Neural progenitor cell (in vitro differentiated cells): ENCODE data around the gene SLC35B4. TPM values are rescaled to one million over a fixed set of nuclear protein-coding genes. Genes with fewer than 3 reads are reported as not detected.

Source experiments
- DNase-seq: peaks from one replicate; pipeline ENCODE4 v3.0.0-alpha.2; 2016; ENCODE audit warnings: low spot score
- H2AFZ ChIP-seq: fragments of 200-600 bp; sonication (generic); replicated peaks from 2 replicates; pipeline ENCODE4 v1.6.1; 2016; ENCODE audit warnings: antibody characterized with exemption
- H3F3A ChIP-seq: fragments of 200-600 bp; sonication (generic); 2 replicates; pipeline ENCODE4 v1.6.1; 2016; ENCODE audit warnings: antibody characterized with exemption, low read depth
- H3K27ac ChIP-seq: fragments of 200-600 bp; sonication (generic); 2 replicates; pipeline ENCODE4 v1.5.1; 2016; ENCODE audit warnings: mild to moderate bottlenecking
- H3K27me3 ChIP-seq: fragments of 200-600 bp; sonication (generic); 2 replicates; pipeline ENCODE4 v1.6.1; 2016; ENCODE audit warnings: mild to moderate bottlenecking, moderate library complexity
- H3K36me3 ChIP-seq: fragments of 200-600 bp; sonication (generic); 2 replicates; pipeline ENCODE4 v1.5.1; 2016
- H3K4me1 ChIP-seq: fragments of 200-600 bp; sonication (generic); 2 replicates; pipeline ENCODE4 v1.6.1; 2016; ENCODE audit warnings: mixed run types
- H3K4me2 ChIP-seq: fragments of 200-600 bp; sonication (generic); 2 replicates; pipeline ENCODE4 v1.6.1; 2016
- H3K4me3 ChIP-seq: fragments of 200-600 bp; sonication (generic); 2 replicates; pipeline ENCODE4 v1.5.1; 2016
- H3K79me2 ChIP-seq: fragments of 200-600 bp; sonication (generic); 2 replicates; pipeline ENCODE4 v1.6.1; 2016; ENCODE audit warnings: low read depth
- H3K9ac ChIP-seq: fragments of 200-600 bp; sonication (generic); 2 replicates; pipeline ENCODE4 v1.6.1; 2016
- H3K9me3 ChIP-seq: fragments of 200-600 bp; sonication (generic); 2 replicates; pipeline ENCODE4 v1.5.1; 2016; ENCODE audit warnings: low read depth
- H4K20me1 ChIP-seq: fragments of 200-600 bp; sonication (generic); 2 replicates; pipeline ENCODE4 v1.6.1; 2016; ENCODE audit warnings: low read depth
- H3K27ac Mint-ChIP-seq: 3 replicates; pipeline ENCODE4 v1.8.0; 2021; ENCODE audit warnings: mixed read lengths
- H3K27me3 Mint-ChIP-seq: 2 replicates; pipeline ENCODE4 v1.8.0; 2022; ENCODE audit warnings: low read depth, mild to moderate bottlenecking, inconsistent platforms, moderate library complexity, mixed read lengths; ENCODE audit not compliant: insufficient read depth
- H3K36me3 Mint-ChIP-seq: 3 replicates; pipeline ENCODE4 v1.8.0; 2021; ENCODE audit warnings: mixed read lengths
- H3K4me1 Mint-ChIP-seq: 3 replicates; pipeline ENCODE4 v1.8.0; 2021; ENCODE audit warnings: mixed read lengths
- H3K4me3 Mint-ChIP-seq: 3 replicates; pipeline ENCODE4 v1.8.0; 2021; ENCODE audit warnings: mild to moderate bottlenecking, moderate library complexity, mixed read lengths
- H3K9me3 Mint-ChIP-seq: 3 replicates; pipeline ENCODE4 v1.8.0; 2020; ENCODE audit warnings: mixed read lengths
- CTCF ChIP-seq: fragments of 200-600 bp; sonication (generic); IDR thresholded peaks from 2 replicates; pipeline ENCODE4 v1.5.1; 2017; ENCODE audit warnings: antibody characterized with exemption, mild to moderate bottlenecking
- EZH2 ChIP-seq: fragments of 200-600 bp; sonication (generic); IDR thresholded peaks from 2 replicates; pipeline ENCODE4 v1.6.1; 2017; ENCODE audit warnings: antibody characterized with exemption, mild to moderate bottlenecking, moderate library complexity
- EZH2phosphoT487 ChIP-seq: fragments of 200-600 bp; sonication (generic); IDR thresholded peaks from 2 replicates; pipeline ENCODE4 v1.6.1; 2017; ENCODE audit warnings: antibody characterized with exemption
- total RNA-seq: library from RNA; depleted of rRNA; stranded (reverse); fragments of >200 nt; gene quantifications from 2 replicates; pipeline ENCODE4 v1.2.3, GENCODE V29; 2015; ENCODE audit warnings: low replicate concordance

Gene SLC35B4
- total RNA-seq, 1 donor from 2014 or later = 32.0 TPM

DNA sequence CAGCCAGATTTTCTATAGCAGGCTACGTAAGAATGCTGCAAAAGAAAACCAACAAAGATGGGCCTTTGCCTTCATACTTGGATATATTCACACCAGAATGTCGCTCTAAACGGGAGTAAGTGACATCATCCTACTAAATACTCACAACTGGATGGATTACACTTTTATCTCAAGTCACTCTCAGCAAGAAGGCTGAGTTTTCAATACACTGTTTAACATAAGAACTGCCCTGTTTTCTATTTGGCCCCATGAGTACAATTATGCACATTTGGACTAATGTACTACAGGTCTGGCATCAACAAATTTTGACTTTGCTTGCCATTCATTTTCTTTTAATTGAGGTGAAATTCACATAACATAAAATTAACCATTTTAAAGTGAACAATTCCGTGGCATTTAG, 8.2 kb downstream of the SLC35B4 start:
- H3K4me1 Mint-ChIP-seq = no peaks in the 10 kb centered on the region
- no peak overlapping the region for H3K4me2 ChIP-seq
- no peak overlapping the region for H3K27ac Mint-ChIP-seq
- H3K9ac ChIP-seq = no peak overlapping the region
- peaks cover 4% of the 10 kb centered on the region for H4K20me1 ChIP-seq
- no peak overlapping the region for H2AFZ ChIP-seq
- no peaks in the 10 kb centered on the region for H3K27me3 Mint-ChIP-seq
- no peak overlapping the region for H3K4me3 ChIP-seq
- H3K9me3 Mint-ChIP-seq = no peaks in the 10 kb centered on the region
- peaks cover 12% of the 10 kb centered on the region for H3K79me2 ChIP-seq
- TF ChIP-seq CTCF = no peak
- no peak for TF ChIP-seq EZH2
- no peak for TF ChIP-seq EZH2phosphoT487
- H3K4me1 ChIP-seq = no peaks in the 10 kb centered on the region
- peaks cover 8% of the 10 kb centered on the region for H3K36me3 ChIP-seq
- H3K4me3 Mint-ChIP-seq = no peak overlapping the region
- no peak for DNase-seq
- no peak overlapping the region for H3K27ac ChIP-seq
- H3K27me3 ChIP-seq = no peaks in the 10 kb centered on the region
- no peaks in the 10 kb centered on the region for H3K9me3 ChIP-seq
- no peaks in the 10 kb centered on the region for H3F3A ChIP-seq
- peaks cover 15% of the 10 kb centered on the region for H3K36me3 Mint-ChIP-seq

- H3K27ac ChIP-seq = no peak overlapping the region
- H3K4me2 ChIP-seq = no peak overlapping the region
- DNase-seq = no peak
- peaks cover 6% of the 10 kb centered on the region for H3K79me2 ChIP-seq
- H4K20me1 ChIP-seq = peaks cover 4% of the 10 kb centered on the region
- Mint-ChIP-seq H3K4me3 (no peak overlapping the region), H3K27ac (no peak overlapping the region), H3K4me1 (no peaks in the 10 kb centered on the region), H3K9me3 (no peaks in the 10 kb centered on the region), H3K27me3 (no peaks in the 10 kb centered on the region), H3K36me3 (peaks cover 14% of the 10 kb centered on the region)
- H3K27me3 ChIP-seq = no peaks in the 10 kb centered on the region
- no peaks in the 10 kb centered on the region for H3K9me3 ChIP-seq
- TF ChIP-seq EZH2phosphoT487 (no peak), CTCF (no peak), EZH2 (no peak)
- no peak overlapping the region for H3K9ac ChIP-seq
- no peak overlapping the region for H3K4me3 ChIP-seq
- H3F3A ChIP-seq = no peaks in the 10 kb centered on the region
- no peak overlapping the region for H2AFZ ChIP-seq
- H3K36me3 ChIP-seq = peaks cover 8% of the 10 kb centered on the region
- H3K4me1 ChIP-seq = no peaks in the 10 kb centered on the region
These were observed 9.4 kb downstream of the SLC35B4 start for GRCh38 chr7:134307320-134307719.

GRCh38 chr7:134302120-134302519, 14.6 kb downstream of the SLC35B4 start:
- Histone ChIP-seq H3K4me3 (no peak overlapping the region), H3K27me3 (no peaks in the 10 kb centered on the region), H3K27ac (no peak overlapping the region), H3K36me3 (peaks cover 28% of the 10 kb centered on the region), H2AFZ (no peak overlapping the region), H3K4me2 (no peak overlapping the region), H4K20me1 (no peaks in the 10 kb centered on the region), H3F3A (no peaks in the 10 kb centered on the region), H3K4me1 (no peaks in the 10 kb centered on the region), H3K79me2 (no peaks in the 10 kb centered on the region), H3K9ac (no peak overlapping the region), H3K9me3 (no peaks in the 10 kb centered on the region)
- no peak overlapping the region for H3K4me3 Mint-ChIP-seq
- no peaks in the 10 kb centered on the region for H3K4me1 Mint-ChIP-seq
- no peaks in the 10 kb centered on the region for H3K27me3 Mint-ChIP-seq
- no peak for DNase-seq
- H3K9me3 Mint-ChIP-seq = no peaks in the 10 kb centered on the region
- TF ChIP-seq CTCF (no peak), EZH2phosphoT487 (no peak), EZH2 (no peak)
- H3K27ac Mint-ChIP-seq = no peak overlapping the region
- peaks cover 24% of the 10 kb centered on the region for H3K36me3 Mint-ChIP-seq

- Mint-ChIP-seq H3K36me3 (peaks cover 24% of the 10 kb centered on the region), H3K27me3 (no peaks in the 10 kb centered on the region), H3K4me1 (no peaks in the 10 kb centered on the region)
These were observed 15.1 kb downstream of the SLC35B4 start for GRCh38 chr7:134301592-134301991.

More at GRCh38 chr7:134301592-134301991, 15.1 kb downstream of the SLC35B4 start:
- Mint-ChIP-seq H3K9me3 (no peaks in the 10 kb centered on the region), H3K27ac (no peak overlapping the region), H3K4me3 (no peak overlapping the region)
- Histone ChIP-seq H3K36me3 (peaks cover 24% of the 10 kb centered on the region), H4K20me1 (no peaks in the 10 kb centered on the region), H3K27ac (no peak overlapping the region), H3K4me2 (no peak overlapping the region), H3K4me3 (no peak overlapping the region), H3K9me3 (no peaks in the 10 kb centered on the region), H3K4me1 (no peaks in the 10 kb centered on the region), H2AFZ (no peak overlapping the region), H3K79me2 (no peaks in the 10 kb centered on the region), H3F3A (no peaks in the 10 kb centered on the region), H3K9ac (no peak overlapping the region), H3K27me3 (no peaks in the 10 kb centered on the region)
- no peak for DNase-seq
- TF ChIP-seq EZH2 (no peak), CTCF (no peak), EZH2phosphoT487 (no peak)
